Measurements from ENCODE around the gene BMPR1A.

- TF ChIP-seq CTCF (IDR thresholded peaks at IDR 0.05) (no peak), POLR2A (IDR thresholded peaks at IDR 0.05) (no peak)
Measured at GRCh38 chr10:86813982-86814381, 57.6 kb downstream of the BMPR1A start.
